Keratinocyte (primary cell): ENCODE measurements around the gene LHFPL3.

Source experiments
- CTCF ChIP-seq, 3 experiments: IDR thresholded peaks in 1 of 3; conservative IDR thresholded peaks in 1 of 3; optimal IDR thresholded peaks in 1 of 3; 2 replicates in 2 of 3; 3 replicates in 1 of 3; pipeline versions ENCODE3 to v1.5.1; 2011; ENCODE audit warnings: low read length in 3 of 3, mild to moderate bottlenecking in 3 of 3, moderate library complexity in 2 of 3, control low read depth in 1 of 3, inconsistent platforms in 1 of 3; ENCODE audit not compliant: insufficient read depth in 2 of 3; ENCODE audit errors: extremely low read depth in 1 of 3
- EZH2 ChIP-seq: IDR thresholded peaks from one replicate; pipeline ENCODE4 v1.6.1; 2012; ENCODE audit warnings: inconsistent platforms, mild to moderate bottlenecking, low read length, moderate library complexity

- no peak for TF ChIP-seq CTCF (optimal IDR thresholded peaks at IDR 0.05 in 1 of 3, IDR thresholded peaks at IDR 0.05 in 1 of 3, conservative IDR thresholded peaks at IDR 0.05 in 1 of 3; ENCODE audit: extremely low read depth in 1 of 3, insufficient read depth in 2 of 3, low read length in 3 of 3)
- TF ChIP-seq EZH2: no peak
Observed at GRCh38 chr7:104656467-104656866, 328.1 kb downstream of the LHFPL3 start.
